ENCODE data around the gene PRKCG.
"Not testable (repeated sequence)": the region's sequence is repeated elsewhere in the genome, so short reads cannot be mapped to it uniquely, and the experiment has no call there.

PRKCG gene

DNA sequence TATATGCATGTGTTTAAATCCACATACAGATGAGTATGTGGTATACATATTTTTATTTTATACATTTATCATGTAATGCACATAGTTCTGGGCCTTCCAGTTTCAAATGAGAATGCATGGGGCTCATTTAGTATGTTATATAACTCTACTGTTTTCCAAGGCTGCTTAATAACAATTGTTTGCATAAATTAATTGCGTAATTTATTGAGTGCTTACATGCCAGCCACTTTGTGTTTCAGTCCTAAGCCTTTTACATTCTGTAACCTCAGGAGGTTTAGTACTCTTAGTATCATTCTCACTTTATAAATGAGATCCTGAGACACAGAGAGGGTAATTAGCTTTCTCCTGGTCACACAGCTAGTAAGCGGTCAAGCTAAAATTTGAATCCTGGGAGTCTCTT, 64.0 kb downstream of the PRKCG start:
- DNase-seq, result no peak

DNA sequence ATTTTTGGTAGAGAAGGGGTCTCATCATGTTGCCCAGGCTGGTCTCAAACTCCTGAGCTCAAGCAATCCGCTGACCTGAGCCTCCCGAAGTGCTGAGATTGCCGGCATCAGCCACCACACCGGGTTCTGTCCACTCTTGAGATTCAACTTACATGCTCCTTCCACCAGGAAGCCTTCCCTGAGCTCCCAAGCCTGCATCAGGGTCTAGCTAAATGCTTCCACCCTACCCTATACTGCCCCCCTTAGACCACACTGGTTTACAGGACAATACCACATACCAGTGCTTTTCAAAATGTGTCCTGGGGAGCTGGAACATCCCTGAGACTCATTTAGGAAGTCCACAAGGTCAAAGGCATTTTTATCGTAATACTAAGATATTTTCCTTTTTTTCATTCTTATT, 65.6 kb downstream of the PRKCG start:
- DNase-seq, result no peak

DNA sequence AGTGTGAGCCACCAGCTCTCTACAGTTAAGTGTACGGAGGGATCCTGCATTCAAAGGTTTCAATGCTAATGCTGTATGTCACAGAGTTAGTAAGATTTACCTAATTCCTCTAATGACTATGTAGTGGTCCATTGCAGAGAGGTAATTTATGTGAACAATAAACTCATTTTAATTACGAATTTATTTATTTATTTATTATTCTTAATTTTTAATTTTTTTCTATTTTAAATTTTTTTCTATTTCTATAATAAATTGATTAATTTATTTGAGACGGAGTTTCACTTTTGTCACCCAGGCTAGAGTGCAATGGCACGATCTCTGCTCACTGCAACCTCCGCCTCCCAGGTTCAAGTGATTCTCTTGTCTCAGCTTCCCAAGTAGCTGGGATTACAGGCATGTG, 66.6 kb downstream of the PRKCG start:
- DNase-seq, result not testable (repeated sequence)

DNA sequence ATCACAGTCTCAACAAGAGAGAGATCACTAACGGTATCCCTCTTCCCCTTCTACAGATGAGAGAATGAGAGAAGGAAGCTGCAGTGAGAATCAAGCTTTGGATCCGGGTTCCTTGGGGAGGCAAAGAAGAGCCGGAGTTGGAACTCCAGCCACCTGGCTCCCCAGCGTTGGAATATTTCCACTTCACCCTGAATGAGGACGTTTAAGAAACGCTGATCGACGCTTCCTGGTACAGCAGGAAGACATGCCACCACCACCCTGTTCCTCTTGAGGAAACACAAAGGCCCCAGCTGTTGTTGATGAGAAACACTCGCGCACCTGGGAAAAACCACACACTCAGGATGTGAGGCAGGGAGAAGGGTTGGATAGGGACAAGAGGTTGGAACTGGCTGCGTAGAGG, 69.4 kb downstream of the PRKCG start:
- no peak for DNase-seq

DNA sequence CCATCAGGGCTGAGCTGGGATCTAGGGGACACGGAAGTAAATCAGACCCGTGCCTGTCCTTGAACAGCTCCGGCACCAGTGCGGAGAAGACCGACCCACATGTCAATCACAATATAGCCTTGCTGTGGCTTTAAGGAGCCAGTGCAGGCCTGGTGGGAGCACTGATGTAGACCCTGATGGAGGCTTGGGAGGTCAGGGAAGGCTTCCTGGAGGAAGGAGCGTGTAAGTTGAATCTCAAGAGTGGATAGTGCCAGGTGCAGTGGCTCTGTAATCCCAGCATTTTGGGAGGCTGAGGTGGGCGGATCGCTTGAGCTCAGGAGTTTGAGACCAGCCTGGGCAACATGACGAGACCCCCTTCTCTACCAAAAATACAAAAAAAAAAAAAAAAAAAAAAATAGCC, 70.0 kb downstream of the PRKCG start:
- DNase-seq, result no peak

DNA sequence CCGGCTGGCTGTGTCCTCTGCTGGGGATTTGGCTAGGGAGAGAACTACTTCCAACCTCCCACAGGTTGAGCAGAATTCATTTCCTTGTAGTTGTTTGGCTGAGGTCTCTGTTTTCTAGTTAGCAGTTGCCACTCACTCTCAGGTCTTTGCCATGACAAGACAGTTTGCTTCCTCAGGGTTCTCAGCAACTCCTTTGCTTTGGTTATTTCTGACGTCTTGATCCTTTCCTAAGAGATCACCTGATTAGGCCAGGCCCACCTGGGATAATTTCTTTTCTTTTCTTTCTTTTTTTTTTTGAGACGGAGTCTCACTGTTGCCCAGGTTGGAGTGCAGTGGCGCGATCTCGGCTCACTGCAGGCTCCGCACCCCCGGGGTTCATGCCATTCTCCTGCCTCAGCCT, 71.4 kb downstream of the PRKCG start:
- DNase-seq, result no peak
